H9 (cell line): ENCODE measurements around the gene PAH. TPM values are rescaled to one million over a fixed set of nuclear protein-coding genes. Genes with fewer than 3 reads are reported as not detected.
A peak's percentile ranks its signal among the peaks of the same experiment; 100 is the strongest.

ENCODE experiments used
- DNase-seq: peaks from one replicate; pipeline ENCODE4 v3.0.0-alpha.2; 2017
- H2AFZ ChIP-seq: one replicate; pipeline ENCODE4 v1.6.1; 2013; ENCODE audit warnings: mild to moderate bottlenecking, low read length, control low read depth, moderate library complexity
- H2AK5ac ChIP-seq: 2 replicates; pipeline ENCODE4 v1.6.1; 2013; ENCODE audit warnings: low read length, control low read depth, mixed read lengths; ENCODE audit not compliant: insufficient read length
- H2BK120ac ChIP-seq: one replicate; pipeline ENCODE4 v1.6.1; 2013; ENCODE audit warnings: low read depth, mild to moderate bottlenecking, low read length, control low read depth, inconsistent platforms; ENCODE audit not compliant: poor library complexity, severe bottlenecking
- H2BK12ac ChIP-seq: 2 replicates; pipeline ENCODE4 v1.6.1; 2013; ENCODE audit warnings: low read length, control low read depth, mixed read lengths, low read depth; ENCODE audit not compliant: insufficient read length
- H2BK15ac ChIP-seq: 2 replicates; pipeline ENCODE4 v1.6.1; 2013; ENCODE audit warnings: low read depth, low read length, control low read depth
- H2BK20ac ChIP-seq: one replicate; pipeline ENCODE4 v1.6.1; 2013; ENCODE audit warnings: low read depth, mild to moderate bottlenecking, low read length, control low read depth, inconsistent platforms; ENCODE audit not compliant: poor library complexity, severe bottlenecking
- H2BK5ac ChIP-seq: 2 replicates; pipeline ENCODE4 v1.6.1; 2013; ENCODE audit warnings: low read length, control low read depth, mixed read lengths; ENCODE audit not compliant: insufficient read length
- H3K14ac ChIP-seq: 2 replicates; pipeline ENCODE4 v1.6.1; 2013; ENCODE audit warnings: low read length, control low read depth; ENCODE audit not compliant: insufficient read depth
- H3K18ac ChIP-seq: 2 replicates; pipeline ENCODE4 v1.6.1; 2013; ENCODE audit warnings: low read depth, mild to moderate bottlenecking, mixed read lengths, low read length, control low read depth; ENCODE audit not compliant: insufficient read length
- H3K23ac ChIP-seq: 2 replicates; pipeline ENCODE4 v1.6.1; 2013; ENCODE audit warnings: low read length, control low read depth, mixed read lengths, low read depth; ENCODE audit not compliant: insufficient read length
- H3K23me2 ChIP-seq: 2 replicates; pipeline ENCODE4 v1.6.1; 2013; ENCODE audit warnings: low read depth, mild to moderate bottlenecking, mixed read lengths, low read length, control low read depth; ENCODE audit not compliant: insufficient read length, poor library complexity, severe bottlenecking
- H3K27ac ChIP-seq: 2 replicates; pipeline ENCODE4 v1.5.1; 2013; ENCODE audit warnings: low read length, control low read depth, mixed read lengths, low read depth; ENCODE audit not compliant: insufficient read length
- H3K27me3 ChIP-seq: 2 replicates; pipeline ENCODE4 v1.6.1; 2013; ENCODE audit warnings: low read length, control low read depth, inconsistent platforms; ENCODE audit not compliant: insufficient read depth
- H3K4ac ChIP-seq: 2 replicates; pipeline ENCODE4 v1.6.1; 2013; ENCODE audit warnings: low read depth, mild to moderate bottlenecking, control low read depth, inconsistent platforms, low read length, moderate library complexity
- H3K4me1 ChIP-seq: 2 replicates; pipeline ENCODE4 v1.6.1; 2013; ENCODE audit warnings: low read length, control low read depth, inconsistent platforms; ENCODE audit not compliant: insufficient read depth
- H3K4me2 ChIP-seq: 2 replicates; pipeline ENCODE4 v1.6.1; 2013; ENCODE audit warnings: low read length, control low read depth, mixed read lengths; ENCODE audit not compliant: insufficient read length, insufficient read depth
- H3K56ac ChIP-seq: 2 replicates; pipeline ENCODE4 v1.6.1; 2013; ENCODE audit warnings: low read depth, mild to moderate bottlenecking, mixed read lengths, low read length, control low read depth; ENCODE audit not compliant: insufficient read length
- H3K79me1 ChIP-seq: 2 replicates; pipeline ENCODE4 v1.6.1; 2013; ENCODE audit warnings: low read depth, mild to moderate bottlenecking, moderate library complexity, low read length, control low read depth, inconsistent platforms; ENCODE audit not compliant: insufficient read depth, poor library complexity, severe bottlenecking
- H3K79me2 ChIP-seq: 2 replicates; pipeline ENCODE4 v1.6.1; 2013; ENCODE audit warnings: low read length, control low read depth, inconsistent platforms; ENCODE audit not compliant: insufficient read depth
- H3K9ac ChIP-seq: 2 replicates; pipeline ENCODE4 v1.6.1; 2013; ENCODE audit warnings: low read length, control low read depth, mixed read lengths; ENCODE audit not compliant: insufficient read length; ENCODE audit errors: extremely low read depth
- H3K9me3 ChIP-seq: one replicate; pipeline ENCODE4 v1.6.1; 2013; ENCODE audit warnings: low read depth, low read length, inconsistent platforms; ENCODE audit not compliant: control insufficient read depth
- H3T11ph ChIP-seq: one replicate; pipeline ENCODE4 v1.6.1; 2013; ENCODE audit warnings: mild to moderate bottlenecking, low read length, control low read depth, inconsistent platforms
- H4K20me1 ChIP-seq: one replicate; pipeline ENCODE4 v1.6.1; 2013; ENCODE audit not compliant: control insufficient read depth, insufficient read length, insufficient read depth
- H4K5ac ChIP-seq: 2 replicates; pipeline ENCODE4 v1.6.1; 2013; ENCODE audit warnings: low read depth, mild to moderate bottlenecking, mixed read lengths, low read length, control low read depth; ENCODE audit not compliant: insufficient read length
- H4K8ac ChIP-seq: replicated peaks from 2 replicates; pipeline ENCODE4 v1.6.1; 2013; ENCODE audit warnings: low read length, control low read depth, mixed read lengths, low read depth; ENCODE audit not compliant: insufficient read length
- H4K91ac ChIP-seq: 2 replicates; pipeline ENCODE4 v1.6.1; 2013; ENCODE audit warnings: low read depth, mild to moderate bottlenecking, moderate library complexity, mixed read lengths, low read length, control low read depth; ENCODE audit not compliant: insufficient read length
- H3K27ac Mint-ChIP-seq, 3 experiments: 2 replicates in 2 of 3; 3 replicates in 1 of 3; pipeline ENCODE4 v1.8.0; 2020 to 2021; ENCODE audit warnings: mixed read lengths in 3 of 3, mild to moderate bottlenecking in 1 of 3, moderate library complexity in 1 of 3
- H3K27me3 Mint-ChIP-seq: 2 replicates; pipeline ENCODE4 v1.8.0; 2021; ENCODE audit warnings: low read depth, mild to moderate bottlenecking, moderate library complexity, mixed read lengths
- H3K36me3 Mint-ChIP-seq, 3 experiments: 2 replicates in 2 of 3; 3 replicates in 1 of 3; pipeline ENCODE4 v1.8.0; 2020 to 2021; ENCODE audit warnings: low read depth in 3 of 3, mixed read lengths in 3 of 3; ENCODE audit not compliant: insufficient read depth in 1 of 3
- H3K4me1 Mint-ChIP-seq, 2 experiments: 2 replicates each; pipeline ENCODE4 v1.8.0; 2020; ENCODE audit warnings: mixed read lengths in 2 of 2
- H3K4me3 Mint-ChIP-seq, 2 experiments: 2 replicates in 1 of 2; 3 replicates in 1 of 2; pipeline ENCODE4 v1.8.0; 2020 to 2021; ENCODE audit warnings: mild to moderate bottlenecking in 2 of 2, mixed read lengths in 2 of 2, moderate library complexity in 1 of 2
- H3K9me3 Mint-ChIP-seq, 2 experiments: 2 replicates in 1 of 2; 3 replicates in 1 of 2; pipeline ENCODE4 v1.8.0; 2020; ENCODE audit warnings: mild to moderate bottlenecking in 2 of 2, mixed read lengths in 2 of 2, moderate library complexity in 1 of 2
- WGBS: extraction: QIAGEN DNeasy Blood & Tissue Kit; methylation state at CpG from one replicate; pipeline ENCODE4 v1.1.7; 2013; ENCODE audit warnings: missing lambda C conversion rate, low lambda C conversion rate, mixed read lengths; ENCODE audit not compliant: insufficient read length; ENCODE audit errors: extremely low coverage; 5-methylcytosine and 5-hydroxymethylcytosine counted together
- total RNA-seq: library from RNA; stranded (reverse); gene quantifications from 2 replicates; pipeline ENCODE4 v1.2.1, GENCODE V29; 2021
- TF ChIP-seq, protein P1 (sequence below): fragments of 200-600 bp; sonication (generic); conservative IDR thresholded peaks from 3 replicates; pipeline ENCODE4 v1.8.0; 2021; ENCODE audit warnings: antibody characterized with exemption, mild to moderate bottlenecking

PAH gene
- total RNA-seq, 1 experiment from 2014 or later = 6.1 TPM

- no peak overlapping the region for H3K27ac ChIP-seq
- no peak for DNase-seq
- no peaks in the 10 kb centered on the region for H3K79me2 ChIP-seq
- H2BK120ac ChIP-seq = no peak overlapping the region
- no peak overlapping the region for H3K56ac ChIP-seq
- no peak overlapping the region for H3K9ac ChIP-seq
- peak overlapping the region; percentile 42 for H3K4me2 ChIP-seq
- H4K5ac ChIP-seq = no peak overlapping the region
- H3K27me3 Mint-ChIP-seq = peaks cover 99% of the 10 kb centered on the region
- peaks cover 10% of the 10 kb centered on the region for H3K9me3 ChIP-seq
- H3K27ac Mint-ChIP-seq = no peak overlapping the region
- H4K8ac ChIP-seq = no peak overlapping the region
- peaks cover 81% of the 10 kb centered on the region for H3K27me3 ChIP-seq
- no peak overlapping the region for H2BK5ac ChIP-seq
- peak overlapping the region in 1 of 2 experiments; percentile 59; a peak in 1 of 5 replicates for H3K4me3 Mint-ChIP-seq
- no peak overlapping the region for H4K91ac ChIP-seq
- WGBS = no CpG with 5 or more reads among the region's 8 CpGs
- no peak overlapping the region for H2BK15ac ChIP-seq
- H3K9me3 Mint-ChIP-seq = peaks cover 15 to 18% of the 10 kb centered on the region in 2 experiments
- H3T11ph ChIP-seq = no peak overlapping the region
- H3K4me1 Mint-ChIP-seq = peaks cover 57 to 78% of the 10 kb centered on the region in 2 experiments
- no peak overlapping the region for H3K18ac ChIP-seq
- H3K4me1 ChIP-seq = peaks cover 5% of the 10 kb centered on the region; the same call in 1 of the 2 replicates
- no peak overlapping the region for H2BK12ac ChIP-seq
- no peak overlapping the region for H3K14ac ChIP-seq
- H3K36me3 Mint-ChIP-seq = peaks cover 9 to 11% (median 11%) of the 10 kb centered on the region in 3 experiments; a peak in 6 of 7 replicates
- H2AFZ ChIP-seq = no peak overlapping the region
- TF ChIP-seq, protein P1, sequence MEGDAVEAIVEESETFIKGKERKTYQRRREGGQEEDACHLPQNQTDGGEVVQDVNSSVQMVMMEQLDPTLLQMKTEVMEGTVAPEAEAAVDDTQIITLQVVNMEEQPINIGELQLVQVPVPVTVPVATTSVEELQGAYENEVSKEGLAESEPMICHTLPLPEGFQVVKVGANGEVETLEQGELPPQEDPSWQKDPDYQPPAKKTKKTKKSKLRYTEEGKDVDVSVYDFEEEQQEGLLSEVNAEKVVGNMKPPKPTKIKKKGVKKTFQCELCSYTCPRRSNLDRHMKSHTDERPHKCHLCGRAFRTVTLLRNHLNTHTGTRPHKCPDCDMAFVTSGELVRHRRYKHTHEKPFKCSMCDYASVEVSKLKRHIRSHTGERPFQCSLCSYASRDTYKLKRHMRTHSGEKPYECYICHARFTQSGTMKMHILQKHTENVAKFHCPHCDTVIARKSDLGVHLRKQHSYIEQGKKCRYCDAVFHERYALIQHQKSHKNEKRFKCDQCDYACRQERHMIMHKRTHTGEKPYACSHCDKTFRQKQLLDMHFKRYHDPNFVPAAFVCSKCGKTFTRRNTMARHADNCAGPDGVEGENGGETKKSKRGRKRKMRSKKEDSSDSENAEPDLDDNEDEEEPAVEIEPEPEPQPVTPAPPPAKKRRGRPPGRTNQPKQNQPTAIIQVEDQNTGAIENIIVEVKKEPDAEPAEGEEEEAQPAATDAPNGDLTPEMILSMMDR = no peak
- no peaks in the 10 kb centered on the region for H4K20me1 ChIP-seq
- no peak overlapping the region for H3K4ac ChIP-seq
- H3K79me1 ChIP-seq = no peaks in the 10 kb centered on the region
- peaks cover 26% of the 10 kb centered on the region for H3K23me2 ChIP-seq
- H2BK20ac ChIP-seq = no peak overlapping the region
- no peak overlapping the region for H3K23ac ChIP-seq
- no peak overlapping the region for H2AK5ac ChIP-seq
These were observed 44.4 kb upstream of the PAH start for GRCh38 chr12:102961466-102961855.
